Natural killer cell (primary cell): Measurements from ENCODE around the gene HMGCL. TPM values are rescaled to one million over a fixed set of nuclear protein-coding genes. Genes with fewer than 3 reads are reported as not detected.
A peak's percentile ranks its signal among the peaks of the same experiment; 100 is the strongest.
"Not testable (repeated sequence)": the region's sequence is repeated elsewhere in the genome, so short reads cannot be mapped to it uniquely, and the experiment has no call there.

Source experiments
- ATAC-seq, 3 donors: fragments of 150-1000 bp in 2 of 3; fragments of 200-7000 bp in 1 of 3; cut with Tn5 transposase; 1 replicate in 1 of 3; 2 replicates in 2 of 3; pipeline ENCODE4 v1.10.0; 2021; ENCODE audit warnings: mild to moderate bottlenecking in 2 of 3, moderate library complexity in 2 of 3
- DNase-seq, 2 donors: peaks; one replicate each; pipeline versions ENCODE4 v3.0.0 to v3.0.0-alpha.2; 2013 to 2021; ENCODE audit warnings: mixed read lengths in 1 of 2
- H3K27ac ChIP-seq: one replicate; pipeline ENCODE4 v1.5.1; 2013; ENCODE audit warnings: mild to moderate bottlenecking, low read length
- H3K27me3 ChIP-seq: one replicate; pipeline ENCODE4 v1.6.1; 2013; ENCODE audit warnings: low read length; ENCODE audit not compliant: control insufficient read depth, insufficient read depth
- H3K36me3 ChIP-seq: one replicate; pipeline ENCODE4 v1.6.1; 2013; ENCODE audit warnings: low read length; ENCODE audit not compliant: control insufficient read depth, insufficient read depth
- H3K4me1 ChIP-seq: one replicate; pipeline ENCODE4 v1.6.1; 2013; ENCODE audit warnings: low read length; ENCODE audit not compliant: control insufficient read depth, insufficient read depth
- H3K4me3 ChIP-seq: one replicate; pipeline ENCODE4 v1.5.1; 2013; ENCODE audit warnings: low read length
- H3K9me3 ChIP-seq: one replicate; pipeline ENCODE4 v1.6.1; 2013; ENCODE audit warnings: low read length; ENCODE audit not compliant: control insufficient read depth, insufficient read depth
- H3K27ac Mint-ChIP-seq, 2 donors: one replicate each; pipeline ENCODE4 v1.8.0; 2022; ENCODE audit warnings: mild to moderate bottlenecking in 2 of 2, mixed read lengths in 2 of 2, moderate library complexity in 1 of 2
- H3K27me3 Mint-ChIP-seq, 2 donors: one replicate each; pipeline ENCODE4 v1.8.0; 2022; ENCODE audit warnings: low read depth in 2 of 2, mixed read lengths in 2 of 2
- H3K36me3 Mint-ChIP-seq: one replicate; pipeline ENCODE4 v1.8.0; 2022; ENCODE audit warnings: mixed read lengths
- H3K4me1 Mint-ChIP-seq, 2 donors: one replicate each; pipeline ENCODE4 v1.8.0; 2022; ENCODE audit warnings: mixed read lengths in 2 of 2
- H3K4me3 Mint-ChIP-seq: one replicate; pipeline ENCODE4 v1.8.0; 2022; ENCODE audit warnings: mild to moderate bottlenecking, moderate library complexity, mixed read lengths
- H3K9me3 Mint-ChIP-seq, 2 donors: one replicate each; pipeline ENCODE4 v1.8.0; 2022; ENCODE audit warnings: mixed read lengths in 2 of 2
- WGBS: methylation state at CpG from one replicate; pipeline ENCODE4 v1.1.7; 2013; ENCODE audit warnings: missing lambda C conversion rate; ENCODE audit not compliant: insufficient coverage; 5-methylcytosine and 5-hydroxymethylcytosine counted together
- intact Hi-C: fragments of 100-400 bp; cut with micrococcal nuclease; formaldehyde crosslinking; loops from one replicate; pipeline ENCODE4 v1.14.2; 2022
- total RNA-seq, 4 donors: library from RNA; stranded (reverse); fragments of 120-200 nt in 1 of 4; gene quantifications; one replicate each; pipeline versions ENCODE4 v1.2.3 to v1.2.4, GENCODE V29; 2013 to 2022
- TF ChIP-seq, protein P1 (sequence below): fragments of 200-600 bp; IDR thresholded peaks from one replicate; pipeline ENCODE4 v1.8.0; 2022; ENCODE audit warnings: antibody characterized with exemption

The HMGCL gene
- total RNA-seq, 3 donors from 2014 or later (not counting 1 experiment from before 2014, with no cell fraction given), result 16.8 to 26.9 (median 17.0) TPM

DNA sequence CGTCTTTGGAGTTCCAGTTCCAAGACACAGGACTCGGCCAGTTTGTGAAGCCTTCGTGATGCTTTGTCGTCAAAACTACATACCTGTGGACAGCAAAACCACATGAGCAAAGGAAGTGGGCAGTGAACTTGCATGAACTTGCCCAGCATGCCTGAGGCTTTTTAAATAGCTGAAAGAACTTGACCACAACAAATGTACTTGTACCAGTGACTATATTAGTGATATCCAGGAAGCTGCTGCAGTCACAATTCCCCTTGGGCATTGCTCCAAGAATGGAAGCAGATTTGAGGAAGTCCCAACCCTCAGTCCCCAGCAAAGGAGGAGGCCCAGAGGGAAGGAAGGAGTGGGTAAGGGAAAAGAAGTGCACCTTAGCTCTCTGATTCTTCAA lies 40.3 kb upstream of the HMGCL start:
- no peak overlapping the region for H3K4me3 Mint-ChIP-seq
- no peaks in the 10 kb centered on the region for H3K36me3 Mint-ChIP-seq
- H3K27ac Mint-ChIP-seq, result no peak overlapping the region
- Histone ChIP-seq H3K27me3 (no peaks in the 10 kb centered on the region), H3K9me3 (no peaks in the 10 kb centered on the region), H3K27ac (no peak overlapping the region), H3K4me3 (no peak overlapping the region), H3K4me1 (peaks cover 29% of the 10 kb centered on the region), H3K36me3 (peaks cover 16% of the 10 kb centered on the region)
- no peak for ATAC-seq
- 50% methylated on average over 4 of the region's 4 CpGs for WGBS
- no peaks in the 10 kb centered on the region for H3K9me3 Mint-ChIP-seq
- intact Hi-C loops, result no loop called here
- TF ChIP-seq, protein P1, sequence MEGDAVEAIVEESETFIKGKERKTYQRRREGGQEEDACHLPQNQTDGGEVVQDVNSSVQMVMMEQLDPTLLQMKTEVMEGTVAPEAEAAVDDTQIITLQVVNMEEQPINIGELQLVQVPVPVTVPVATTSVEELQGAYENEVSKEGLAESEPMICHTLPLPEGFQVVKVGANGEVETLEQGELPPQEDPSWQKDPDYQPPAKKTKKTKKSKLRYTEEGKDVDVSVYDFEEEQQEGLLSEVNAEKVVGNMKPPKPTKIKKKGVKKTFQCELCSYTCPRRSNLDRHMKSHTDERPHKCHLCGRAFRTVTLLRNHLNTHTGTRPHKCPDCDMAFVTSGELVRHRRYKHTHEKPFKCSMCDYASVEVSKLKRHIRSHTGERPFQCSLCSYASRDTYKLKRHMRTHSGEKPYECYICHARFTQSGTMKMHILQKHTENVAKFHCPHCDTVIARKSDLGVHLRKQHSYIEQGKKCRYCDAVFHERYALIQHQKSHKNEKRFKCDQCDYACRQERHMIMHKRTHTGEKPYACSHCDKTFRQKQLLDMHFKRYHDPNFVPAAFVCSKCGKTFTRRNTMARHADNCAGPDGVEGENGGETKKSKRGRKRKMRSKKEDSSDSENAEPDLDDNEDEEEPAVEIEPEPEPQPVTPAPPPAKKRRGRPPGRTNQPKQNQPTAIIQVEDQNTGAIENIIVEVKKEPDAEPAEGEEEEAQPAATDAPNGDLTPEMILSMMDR, result no peak
- peaks cover 4 to 7% of the 10 kb centered on the region in 2 donors for H3K27me3 Mint-ChIP-seq
- peaks cover 23 to 30% of the 10 kb centered on the region in 2 donors for H3K4me1 Mint-ChIP-seq
- no peak for DNase-seq

DNA sequence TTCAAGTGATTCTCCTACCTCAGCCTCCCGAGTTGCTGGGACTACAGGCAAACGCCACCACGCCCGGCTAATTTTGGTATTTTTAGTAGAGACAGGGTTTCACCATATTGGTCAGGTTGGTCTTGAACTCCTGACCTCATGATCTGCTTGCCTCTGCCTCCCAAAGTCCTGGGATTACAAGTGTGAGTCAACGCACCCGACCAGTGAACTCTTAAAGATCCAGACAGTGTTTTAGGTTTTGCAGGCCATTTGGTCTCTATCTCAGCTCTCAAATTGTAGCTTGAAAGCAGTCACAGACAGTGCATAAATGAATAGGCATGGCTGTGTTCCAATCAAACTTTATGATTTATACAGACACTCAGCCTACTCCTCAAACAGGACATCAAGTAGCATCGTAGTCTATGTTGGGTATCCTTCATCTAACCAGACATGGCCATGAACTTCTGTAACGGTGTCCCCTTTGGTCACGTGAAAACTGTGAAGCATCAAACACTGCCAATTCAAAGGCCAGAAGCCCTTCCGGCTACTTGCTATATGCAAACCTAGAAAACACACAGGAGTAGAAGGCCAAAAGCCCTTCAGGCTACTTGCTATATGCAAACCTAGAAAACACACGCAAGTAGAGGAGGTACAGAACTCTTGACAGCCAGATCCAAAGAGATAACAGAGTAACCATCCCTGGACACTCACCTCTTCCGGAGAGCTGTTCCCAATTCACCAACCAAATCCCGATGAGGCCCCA lies 39.7 kb upstream of the HMGCL start:
- peaks cover 29% of the 10 kb centered on the region for H3K4me1 ChIP-seq
- intact Hi-C loops, result no loop called here
- no peaks in the 10 kb centered on the region for H3K9me3 Mint-ChIP-seq
- H3K27ac ChIP-seq, result no peak overlapping the region
- WGBS, result 90% methylated on average over 13 of the region's 13 CpGs
- peaks cover 16% of the 10 kb centered on the region for H3K36me3 ChIP-seq
- ATAC-seq (no peak), DNase-seq (no peak)
- no peak overlapping the region for H3K4me3 ChIP-seq
- no peaks in the 10 kb centered on the region for H3K9me3 ChIP-seq
- no peak overlapping the region for H3K27ac Mint-ChIP-seq
- H3K27me3 ChIP-seq, result no peaks in the 10 kb centered on the region
- H3K4me1 Mint-ChIP-seq, result peaks cover 23 to 30% of the 10 kb centered on the region in 2 donors
- peaks cover 4 to 7% of the 10 kb centered on the region in 2 donors for H3K27me3 Mint-ChIP-seq
- no peak overlapping the region for H3K4me3 Mint-ChIP-seq
- no peaks in the 10 kb centered on the region for H3K36me3 Mint-ChIP-seq
- TF ChIP-seq, protein P1, result no peak

DNA sequence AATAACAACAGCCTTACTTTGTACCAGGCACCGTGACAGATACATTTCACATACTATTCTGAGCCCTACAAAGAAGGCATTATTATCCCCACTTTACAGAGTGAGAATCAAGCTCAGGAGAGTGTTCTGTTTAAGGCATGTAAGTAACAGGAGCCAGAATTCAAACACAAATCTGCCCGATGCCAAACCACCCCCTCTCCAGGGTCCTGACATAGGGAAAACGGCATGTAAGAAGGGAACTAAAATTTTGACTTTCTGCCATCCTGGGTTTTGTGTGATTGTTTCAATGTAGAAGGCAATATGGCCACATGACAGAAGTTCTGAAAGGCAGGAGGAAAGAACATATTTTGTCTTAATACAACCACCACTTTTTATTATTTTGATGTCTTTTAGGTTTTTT lies 37.4 kb upstream of the HMGCL start:
- intact Hi-C loops, result no loop called here
- peaks cover 10 to 15% of the 10 kb centered on the region in 2 donors for H3K4me1 Mint-ChIP-seq
- H3K9me3 ChIP-seq, result no peaks in the 10 kb centered on the region
- TF ChIP-seq, protein P1, result no peak
- no peaks in the 10 kb centered on the region for H3K36me3 Mint-ChIP-seq
- WGBS, result no CpG with 5 or more reads among the region's 3 CpGs
- no peaks in the 10 kb centered on the region for H3K27me3 ChIP-seq
- no peak overlapping the region for H3K27ac Mint-ChIP-seq
- H3K4me3 ChIP-seq, result no peak overlapping the region
- ATAC-seq (no peak), DNase-seq (no peak)
- H3K27ac ChIP-seq, result no peak overlapping the region
- H3K27me3 Mint-ChIP-seq, result no peaks in the 10 kb centered on the region
- H3K4me3 Mint-ChIP-seq, result no peak overlapping the region
- H3K4me1 ChIP-seq, result peaks cover 19% of the 10 kb centered on the region
- peaks cover 28% of the 10 kb centered on the region for H3K36me3 ChIP-seq
- H3K9me3 Mint-ChIP-seq, result no peaks in the 10 kb centered on the region

DNA sequence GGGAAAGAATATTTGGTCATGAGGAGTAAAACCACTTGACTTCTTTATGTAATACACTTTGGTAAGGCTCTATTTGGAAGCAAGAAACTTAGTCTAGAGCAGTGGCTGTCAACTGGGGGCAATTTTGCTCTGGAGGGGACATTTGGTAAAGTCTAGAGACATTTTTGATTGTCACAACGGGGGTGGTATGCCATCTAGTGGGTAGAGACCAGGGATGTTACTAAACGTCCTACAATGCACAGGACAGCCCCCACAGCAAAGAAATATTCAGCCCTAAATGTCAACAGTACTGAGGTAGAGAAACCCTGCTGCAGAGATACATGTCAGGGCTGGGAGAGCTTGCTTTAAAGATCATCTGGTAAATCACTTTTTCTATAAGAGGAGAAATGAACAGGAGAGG lies 29.3 kb upstream of the HMGCL start:
- no peak for ATAC-seq
- Histone ChIP-seq H3K4me1 (no peaks in the 10 kb centered on the region), H3K9me3 (no peaks in the 10 kb centered on the region), H3K36me3 (peaks cover 18% of the 10 kb centered on the region), H3K4me3 (no peak overlapping the region), H3K27me3 (no peaks in the 10 kb centered on the region), H3K27ac (no peak overlapping the region)
- DNase-seq, result peak in 1 of 2 donors; percentile 32
- Mint-ChIP-seq H3K4me1 (no peaks in the 10 kb centered on the region), H3K36me3 (peaks cover 7% of the 10 kb centered on the region), H3K4me3 (no peak overlapping the region), H3K9me3 (no peaks in the 10 kb centered on the region), H3K27ac (no peak overlapping the region), H3K27me3 (no peaks in the 10 kb centered on the region)
- 40% methylated on average over 2 of the region's 2 CpGs for WGBS
- TF ChIP-seq, protein P1, result no peak
- intact Hi-C loops, result no loop called here

DNA sequence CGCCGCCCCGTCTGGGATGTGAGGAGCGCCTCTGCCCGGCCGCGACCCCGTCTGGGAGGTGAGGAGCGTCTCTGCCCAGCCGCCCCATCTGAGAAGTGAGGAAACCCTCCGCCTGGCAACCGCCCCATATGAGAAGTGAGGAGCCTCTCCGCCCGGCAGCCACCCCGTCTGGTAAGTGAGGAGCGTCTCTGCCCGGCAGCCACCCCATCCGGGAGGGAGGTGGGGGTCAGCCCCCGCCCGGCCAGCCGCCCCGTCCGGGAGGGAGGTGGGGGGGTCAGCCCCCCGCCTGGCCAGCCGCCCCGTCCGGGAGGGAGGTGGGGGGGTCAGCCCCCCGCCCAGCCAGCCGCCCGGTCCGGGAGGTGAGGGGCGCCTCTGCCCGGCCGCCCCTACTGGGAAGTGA lies 27.9 kb upstream of the HMGCL start:
- H3K9me3 Mint-ChIP-seq, H3K27ac Mint-ChIP-seq, H3K4me3 Mint-ChIP-seq, H3K4me1 Mint-ChIP-seq, H3K27ac ChIP-seq, H3K4me1 ChIP-seq, H3K27me3 Mint-ChIP-seq, H3K9me3 ChIP-seq, intact Hi-C loops, DNase-seq, ATAC-seq, H3K27me3 ChIP-seq, H3K4me3 ChIP-seq: not testable (repeated sequence)
- WGBS, result 94% methylated on average over 27 of the region's 34 CpGs
- peaks cover 12% of the 10 kb centered on the region for H3K36me3 Mint-ChIP-seq
- H3K36me3 ChIP-seq, result peaks cover 16% of the 10 kb centered on the region
